NB4 (cell line): ENCODE measurements around the gene DPYSL5.
"Not testable (repeated sequence)": the region's sequence is repeated elsewhere in the genome, so short reads cannot be mapped to it uniquely, and the experiment has no call there.

Source experiments
- DNase-seq: peaks from one replicate; pipeline ENCODE4 v3.0.0; 2010; ENCODE audit warnings: low read depth
- H3K4me3 ChIP-seq: one replicate; pipeline ENCODE4 v1.5.1; 2011; ENCODE audit warnings: mild to moderate bottlenecking, low read depth, low read length, moderate library complexity
- CTCF ChIP-seq: IDR thresholded peaks from one replicate; pipeline ENCODE4 v1.5.1; 2012; ENCODE audit warnings: low read depth, low read length
- MAX ChIP-seq: IDR thresholded peaks from 2 replicates; pipeline ENCODE4 v1.6.1; 2011; ENCODE audit warnings: low read depth, low read length
- MYC ChIP-seq: IDR thresholded peaks from 2 replicates; pipeline ENCODE4 v1.6.1; 2011; ENCODE audit warnings: low read depth, low read length
- POLR2A ChIP-seq: IDR thresholded peaks from 2 replicates; pipeline ENCODE4 v1.6.1; 2011; ENCODE audit warnings: mild to moderate bottlenecking; ENCODE audit not compliant: insufficient read length; ENCODE audit errors: extremely low read depth

DPYSL5 gene

GRCh38 chr2:26877276-26877675, 29.3 kb downstream of the DPYSL5 start:
- no peak for DNase-seq
- no peak for TF ChIP-seq CTCF
- TF ChIP-seq MYC, result no peak
- TF ChIP-seq MAX, result no peak
- no peak for TF ChIP-seq POLR2A
- no peak overlapping the region for H3K4me3 ChIP-seq

GRCh38 chr2:26880161-26880560, 32.2 kb downstream of the DPYSL5 start:
- TF ChIP-seq CTCF (no peak), POLR2A (no peak), MAX (no peak), MYC (no peak)
- H3K4me3 ChIP-seq, result no peak overlapping the region
- no peak for DNase-seq

GRCh38 chr2:26880910-26881435, 33.0 kb downstream of the DPYSL5 start:
- no peak for TF ChIP-seq CTCF
- no peak for TF ChIP-seq POLR2A
- no peak for TF ChIP-seq MAX
- no peak for TF ChIP-seq MYC
- H3K4me3 ChIP-seq, result no peak overlapping the region
- no peak for DNase-seq

- DNase-seq, H3K4me3 ChIP-seq: not testable (repeated sequence)
Observed at GRCh38 chr2:26882220-26882619, 34.3 kb downstream of the DPYSL5 start.

GRCh38 chr2:26883956-26884355, 36.0 kb downstream of the DPYSL5 start:
- no peak overlapping the region for H3K4me3 ChIP-seq
- no peak for DNase-seq
- TF ChIP-seq MAX (no peak), CTCF (no peak), POLR2A (no peak), MYC (no peak)

- H3K4me3 ChIP-seq, result no peak overlapping the region
- no peak for DNase-seq
- TF ChIP-seq CTCF (no peak), POLR2A (no peak), MYC (no peak), MAX (no peak)
Observed at GRCh38 chr2:26884486-26884885, 36.6 kb downstream of the DPYSL5 start.
